Aorta (tissue), 4 donors: ENCODE data around the gene POU3F1. TPM values are rescaled to one million over a fixed set of nuclear protein-coding genes. Genes with fewer than 3 reads are reported as not detected.

Source experiments
- microRNA-seq, 2 donors: library from miRNA; unstranded; fragments of <30 nt; microRNA quantifications; one replicate each; pipeline ENCODE4 v1.2.0, GENCODE V29; 2020
- polyA plus RNA-seq, 2 donors: library from polyadenylated mRNA; stranded (reverse); fragments of 200-250 nt; gene quantifications; one replicate each; pipeline ENCODE4 v1.2.3, GENCODE V29; 2013
- total RNA-seq, 2 donors: library from RNA; stranded (reverse); fragmentation: NEBNext Ultra II Directional; extraction: Animal tissue kit (Norgen Biotek cat#: 25700); gene quantifications; one replicate each; pipeline ENCODE4 v1.2.1, GENCODE V29; 2021
- donor health status: healthy with polysubstance abuse.
- donor health status: Bipolar disorder and iron deficiency.
- donor health status: DM: no; HTN: no; CAD: no.
- donor health status: DM: yes; HTN: yes; CAD: no.

POU3F1 gene
- total and polyA plus RNA-seq, 4 donors = 0.21 to 0.55 TPM; not detected in 2

Small RNA genes within 50 kb of the gene (microRNA-seq; reads per million reads assigned to microRNA genes)
- gene MIR3659 = 0 reads per million in 2 donors

Other genes with a start within 250 kb of the POU3F1 start
- gene C1orf122, start 239.0 kb downstream of the POU3F1 start, total RNA-seq = 10 to 100 TPM; 34.0 to 35.0 TPM
- gene C1orf122, start 239.0 kb downstream of the POU3F1 start, polyA plus RNA-seq = 100 to 1,000 TPM in 1 of 2 donors, 10 to 100 TPM in 1; 75.7 to 118 TPM
- 10 to 100 TPM; 10.2 to 12.2 TPM for gene YRDC, start 238.6 kb downstream of the POU3F1 start, total RNA-seq
- gene YRDC, start 238.6 kb downstream of the POU3F1 start, polyA plus RNA-seq = 10 to 100 TPM in 1 of 2 donors, 1 to 10 TPM in 1; 8.5 to 11.1 TPM
- gene MTF1, start 187.2 kb downstream of the POU3F1 start, total RNA-seq = 10 to 100 TPM; 21.0 to 23.5 TPM
- 1 to 10 TPM; 2.1 to 2.8 TPM for gene MTF1, start 187.2 kb downstream of the POU3F1 start, polyA plus RNA-seq
- 10 to 100 TPM; 38.4 to 52.2 TPM for gene INPP5B, start 99.7 kb downstream of the POU3F1 start, total RNA-seq
- 10 to 100 TPM in 1 of 2 donors, 1 to 10 TPM in 1; 6.4 to 28.3 TPM for gene INPP5B, start 99.7 kb downstream of the POU3F1 start, polyA plus RNA-seq
- gene SF3A3, start 56.8 kb downstream of the POU3F1 start, total RNA-seq = 10 to 100 TPM; 52.5 to 56.9 TPM
- gene SF3A3, start 56.8 kb downstream of the POU3F1 start, polyA plus RNA-seq = 10 to 100 TPM; 18.8 to 29.0 TPM
- 10 to 100 TPM; 43.4 to 67.9 TPM for gene FHL3, start 41.3 kb downstream of the POU3F1 start, total RNA-seq
- gene FHL3, start 41.3 kb downstream of the POU3F1 start, polyA plus RNA-seq = 10 to 100 TPM; 29.9 to 53.1 TPM
- 10 to 100 TPM; 28.4 to 28.8 TPM for gene UTP11, start 34.1 kb downstream of the POU3F1 start, total RNA-seq
- 10 to 100 TPM; 24.2 to 29.9 TPM for gene UTP11, start 34.1 kb downstream of the POU3F1 start, polyA plus RNA-seq